Keratinocyte (primary cell): ENCODE results near the gene RALGAPA2. TPM values are rescaled to one million over a fixed set of nuclear protein-coding genes. Genes with fewer than 3 reads are reported as not detected.

Experiments
- DNase-seq: peaks from one replicate; pipeline ENCODE4 v3.0.0-alpha.2; 2011; ENCODE audit warnings: low read depth, missing footprints, low spot score
- FAIRE-seq: peaks from 2 replicates; lab custom pipeline; 2011; peaks lifted over from hg19 to GRCh38; lab: Jason Lieb, UNC
- H2AFZ ChIP-seq: 2 replicates; pipeline ENCODE4 v1.6.0; 2012; ENCODE audit warnings: low read length, control low read depth, inconsistent platforms; ENCODE audit not compliant: control insufficient read depth
- H3K27ac ChIP-seq: 2 replicates; pipeline ENCODE4 v1.5.1; 2011; ENCODE audit warnings: low read length; ENCODE audit not compliant: control insufficient read depth, insufficient read depth
- H3K27me3 ChIP-seq: 3 replicates; pipeline ENCODE4 v1.6.0; 2011; ENCODE audit warnings: low read length; ENCODE audit not compliant: control insufficient read depth, insufficient read depth; ENCODE audit errors: extremely low read depth
- H3K36me3 ChIP-seq, 2 experiments: 2 replicates in 1 of 2; 3 replicates in 1 of 2; pipeline ENCODE4 v1.5.1; 2011; ENCODE audit warnings: low read length in 2 of 2, mild to moderate bottlenecking in 1 of 2; ENCODE audit not compliant: control insufficient read depth in 2 of 2, insufficient read depth in 2 of 2; ENCODE audit errors: extremely low read depth in 1 of 2
- H3K4me1 ChIP-seq: 3 replicates; pipeline ENCODE4 v1.5.1; 2011; ENCODE audit warnings: low read length; ENCODE audit not compliant: control insufficient read depth, insufficient read depth; ENCODE audit errors: extremely low read depth
- H3K4me2 ChIP-seq: 3 replicates; pipeline ENCODE4 v1.6.0; 2011; ENCODE audit warnings: low read depth, low read length; ENCODE audit not compliant: control insufficient read depth, insufficient read depth; ENCODE audit errors: extremely low read depth
- H3K4me3 ChIP-seq, 3 experiments: fragments of 200-600 bp in 1 of 3; sonication (generic) in 1 of 3; 2 replicates in 2 of 3; 3 replicates in 1 of 3; pipeline ENCODE4 v1.5.1; 2011 to 2016; ENCODE audit warnings: low read length in 3 of 3, mild to moderate bottlenecking in 3 of 3, control low read depth in 2 of 3, inconsistent platforms in 1 of 3, low read depth in 1 of 3, mixed read lengths in 1 of 3, mixed run types in 1 of 3, moderate library complexity in 1 of 3; ENCODE audit not compliant: control insufficient read depth in 2 of 3, insufficient read depth in 2 of 3; ENCODE audit errors: extremely low read depth in 1 of 3
- H3K79me2 ChIP-seq: 2 replicates; pipeline ENCODE4 v1.6.0; 2012; ENCODE audit warnings: low read length; ENCODE audit not compliant: control insufficient read depth, insufficient read depth
- H3K9ac ChIP-seq: 3 replicates; pipeline ENCODE4 v1.6.0; 2011; ENCODE audit warnings: low read length; ENCODE audit not compliant: control insufficient read depth, insufficient read depth; ENCODE audit errors: extremely low read depth
- H3K9me1 ChIP-seq: 3 replicates; pipeline ENCODE4 v1.6.0; 2011; ENCODE audit warnings: low read length; ENCODE audit not compliant: control insufficient read depth, insufficient read depth; ENCODE audit errors: extremely low read depth
- H3K9me3 ChIP-seq: 2 replicates; pipeline ENCODE4 v1.5.1; 2012; ENCODE audit warnings: low read depth, low read length; ENCODE audit not compliant: control insufficient read depth
- H4K20me1 ChIP-seq: 3 replicates; pipeline ENCODE4 v1.6.0; 2011; ENCODE audit warnings: low read length; ENCODE audit not compliant: control insufficient read depth, insufficient read depth; ENCODE audit errors: extremely low read depth
- EZH2 ChIP-seq: IDR thresholded peaks from one replicate; pipeline ENCODE4 v1.6.1; 2012; ENCODE audit warnings: inconsistent platforms, mild to moderate bottlenecking, low read length, moderate library complexity
- dilution Hi-C: fragments of 300-500 bp; cut with MboI; formaldehyde crosslinking; loops from one replicate; pipeline ENCODE4 v1.7.0; 2020; ENCODE audit warnings: low sequenced_read_pairs; ENCODE audit not compliant: extremely low pct_ligation_motif_present
- polyA plus RNA-seq, 5 experiments: library from polyadenylated mRNA; depleted of rRNA in 3 of 5; stranded (reverse) in 3 of 5; stranded (forward) in 1 of 5; unstranded in 1 of 5; fragments of >200 nt; gene quantifications; 1 replicate in 1 of 5; 2 replicates in 3 of 5; 3 replicates in 1 of 5; pipeline versions ENCODE4 v1.2.1 to v1.2.3, GENCODE V29; 2011 to 2012; ENCODE audit warnings: missing spikeins in 2 of 5, low read depth in 1 of 5, low replicate concordance in 1 of 5
- TF ChIP-seq, protein P1 (sequence below), 3 experiments: IDR thresholded peaks in 1 of 3; conservative IDR thresholded peaks in 1 of 3; optimal IDR thresholded peaks in 1 of 3; 2 replicates in 2 of 3; 3 replicates in 1 of 3; pipeline versions ENCODE3 to v1.5.1; 2011; ENCODE audit warnings: low read length in 3 of 3, mild to moderate bottlenecking in 3 of 3, moderate library complexity in 2 of 3, control low read depth in 1 of 3, inconsistent platforms in 1 of 3; ENCODE audit not compliant: insufficient read depth in 2 of 3; ENCODE audit errors: extremely low read depth in 1 of 3

Gene RALGAPA2
- polyA plus RNA-seq, 1 donor (not counting 4 experiments of a cell fraction or from before 2014, with no cell fraction given): 3.2 TPM

DNA sequence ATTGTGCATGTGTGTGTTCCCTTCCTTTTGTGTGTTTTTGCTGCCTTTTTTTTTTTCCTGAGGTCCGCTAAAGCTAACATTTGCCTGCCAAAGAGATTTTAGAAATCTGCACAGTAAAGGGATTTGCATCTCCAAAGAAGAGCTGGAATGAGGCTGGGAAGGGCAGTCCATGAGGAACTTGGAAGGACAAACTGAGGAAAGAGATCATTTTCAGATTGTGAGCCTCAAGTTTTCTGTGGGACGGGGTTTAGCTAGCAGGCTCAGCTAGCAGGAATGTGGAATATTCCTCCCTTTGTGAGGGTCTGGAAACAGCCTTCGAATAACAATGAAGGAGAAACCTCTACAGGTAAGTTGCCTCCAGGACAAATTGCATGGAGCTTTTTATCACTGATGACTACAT is 340.8 kb downstream of the RALGAPA2 start:
- Histone ChIP-seq H3K4me3 (no peak overlapping the region), H3K9me1 (no peaks in the 10 kb centered on the region), H3K4me2 (no peak overlapping the region), H3K9me3 (no peaks in the 10 kb centered on the region), H3K4me1 (peaks cover 5% of the 10 kb centered on the region), H3K27ac (no peak overlapping the region), H3K36me3 (no peaks in the 10 kb centered on the region), H4K20me1 (no peaks in the 10 kb centered on the region), H3K9ac (no peak overlapping the region), H2AFZ (no peak overlapping the region), H3K27me3 (peaks cover 52% of the 10 kb centered on the region), H3K79me2 (no peaks in the 10 kb centered on the region)
- DNase-seq (no peak), FAIRE-seq (no peak)
- dilution Hi-C loops: no loop called here
- no peak for TF ChIP-seq EZH2
- TF ChIP-seq, protein P1, sequence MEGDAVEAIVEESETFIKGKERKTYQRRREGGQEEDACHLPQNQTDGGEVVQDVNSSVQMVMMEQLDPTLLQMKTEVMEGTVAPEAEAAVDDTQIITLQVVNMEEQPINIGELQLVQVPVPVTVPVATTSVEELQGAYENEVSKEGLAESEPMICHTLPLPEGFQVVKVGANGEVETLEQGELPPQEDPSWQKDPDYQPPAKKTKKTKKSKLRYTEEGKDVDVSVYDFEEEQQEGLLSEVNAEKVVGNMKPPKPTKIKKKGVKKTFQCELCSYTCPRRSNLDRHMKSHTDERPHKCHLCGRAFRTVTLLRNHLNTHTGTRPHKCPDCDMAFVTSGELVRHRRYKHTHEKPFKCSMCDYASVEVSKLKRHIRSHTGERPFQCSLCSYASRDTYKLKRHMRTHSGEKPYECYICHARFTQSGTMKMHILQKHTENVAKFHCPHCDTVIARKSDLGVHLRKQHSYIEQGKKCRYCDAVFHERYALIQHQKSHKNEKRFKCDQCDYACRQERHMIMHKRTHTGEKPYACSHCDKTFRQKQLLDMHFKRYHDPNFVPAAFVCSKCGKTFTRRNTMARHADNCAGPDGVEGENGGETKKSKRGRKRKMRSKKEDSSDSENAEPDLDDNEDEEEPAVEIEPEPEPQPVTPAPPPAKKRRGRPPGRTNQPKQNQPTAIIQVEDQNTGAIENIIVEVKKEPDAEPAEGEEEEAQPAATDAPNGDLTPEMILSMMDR (optimal IDR thresholded peaks at IDR 0.05 in 1 of 3, IDR thresholded peaks at IDR 0.05 in 1 of 3, conservative IDR thresholded peaks at IDR 0.05 in 1 of 3; ENCODE audit: extremely low read depth in 1 of 3, insufficient read depth in 2 of 3, low read length in 3 of 3): no peak

DNA sequence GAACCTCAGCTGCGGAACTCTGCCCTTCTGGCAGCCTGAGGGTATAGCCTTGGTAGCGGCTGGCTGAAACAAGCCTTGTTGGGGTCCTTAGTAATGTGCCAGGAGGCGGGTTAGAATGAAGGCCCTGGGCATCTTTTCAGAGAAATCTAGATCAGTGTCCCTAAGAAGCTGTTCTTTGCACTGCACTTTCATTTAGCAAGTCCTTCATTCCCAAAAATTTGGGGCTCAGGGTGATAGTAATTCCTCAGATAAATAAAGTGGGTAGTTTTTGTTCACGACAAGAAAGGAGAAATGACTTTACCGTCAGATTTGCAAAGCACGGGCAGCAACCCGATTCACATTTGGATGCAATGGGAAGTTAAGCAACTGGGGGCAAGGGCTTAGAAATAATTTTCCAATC is 341.4 kb downstream of the RALGAPA2 start:
- dilution Hi-C loops: no loop called here
- Histone ChIP-seq H3K79me2 (no peaks in the 10 kb centered on the region), H3K4me3 (no peak overlapping the region), H3K9me1 (no peaks in the 10 kb centered on the region), H3K9me3 (no peaks in the 10 kb centered on the region), H3K36me3 (no peaks in the 10 kb centered on the region), H3K9ac (no peak overlapping the region), H3K4me2 (no peak overlapping the region), H4K20me1 (no peaks in the 10 kb centered on the region), H3K4me1 (peaks cover 5% of the 10 kb centered on the region), H3K27ac (no peak overlapping the region), H3K27me3 (peaks cover 58% of the 10 kb centered on the region), H2AFZ (no peak overlapping the region)
- DNase-seq: no peak
- no peak for TF ChIP-seq EZH2
- TF ChIP-seq, protein P1 (optimal IDR thresholded peaks at IDR 0.05 in 1 of 3, IDR thresholded peaks at IDR 0.05 in 1 of 3, conservative IDR thresholded peaks at IDR 0.05 in 1 of 3; ENCODE audit: extremely low read depth in 1 of 3, insufficient read depth in 2 of 3, low read length in 3 of 3): no peak
- no peak for FAIRE-seq
